Measurements from ENCODE around the gene ATP2C2. TPM values are rescaled to one million over a fixed set of nuclear protein-coding genes. Genes with fewer than 3 reads are reported as not detected.

The ATP2C2 gene
- polyA plus RNA-seq, 1 donor (not counting 4 experiments of a cell fraction or from before 2014, with no cell fraction given): 0.96 TPM

- dilution Hi-C loops (cut with MboI; ENCODE audit: extremely low pct_ligation_motif_present, low sequenced_read_pairs): loop anchor here (25.0 kb wide), 1 partner anchor 184 kb away; no protein-coding TSS in a partner anchor
- FAIRE-seq (no peak), DNase-seq (ENCODE audit: low read depth, low spot score) (no peak)
- H3K4me1 ChIP-seq (ENCODE audit: control insufficient read depth, extremely low read depth, insufficient read depth, low read length): no peaks in the 10 kb centered on the region
- no peak overlapping the region for H3K4me3 ChIP-seq (ENCODE audit: control insufficient read depth in 2 of 3, extremely low read depth in 1 of 3, insufficient read depth in 2 of 3, low read depth in 1 of 3, low read length in 3 of 3)
- no peaks in the 10 kb centered on the region for H4K20me1 ChIP-seq (ENCODE audit: control insufficient read depth, extremely low read depth, insufficient read depth, low read length)
- no peaks in the 10 kb centered on the region for H3K79me2 ChIP-seq (ENCODE audit: control insufficient read depth, insufficient read depth, low read length)
- H3K27ac ChIP-seq (ENCODE audit: control insufficient read depth, insufficient read depth, low read length): no peak overlapping the region
- no peaks in the 10 kb centered on the region for H3K36me3 ChIP-seq (ENCODE audit: control insufficient read depth in 2 of 2, extremely low read depth in 1 of 2, insufficient read depth in 2 of 2, low read length in 2 of 2)
- no peak overlapping the region for H2AFZ ChIP-seq (ENCODE audit: control insufficient read depth, low read length)
- no peak overlapping the region for H3K4me2 ChIP-seq (ENCODE audit: control insufficient read depth, extremely low read depth, insufficient read depth, low read depth, low read length)
- TF ChIP-seq CTCF (optimal IDR thresholded peaks at IDR 0.05 in 1 of 3, IDR thresholded peaks at IDR 0.05 in 1 of 3, conservative IDR thresholded peaks at IDR 0.05 in 1 of 3; ENCODE audit: extremely low read depth in 1 of 3, insufficient read depth in 2 of 3, low read length in 3 of 3) (no peak), EZH2 (IDR thresholded peaks at IDR 0.05; ENCODE audit: low read length) (no peak)
- no peaks in the 10 kb centered on the region for H3K9me3 ChIP-seq (ENCODE audit: control insufficient read depth, low read depth, low read length)
- H3K9ac ChIP-seq (ENCODE audit: control insufficient read depth, extremely low read depth, insufficient read depth, low read length): no peak overlapping the region
- H3K9me1 ChIP-seq (ENCODE audit: control insufficient read depth, extremely low read depth, insufficient read depth, low read length): no peaks in the 10 kb centered on the region
- peaks cover 3% of the 10 kb centered on the region for H3K27me3 ChIP-seq (ENCODE audit: control insufficient read depth, extremely low read depth, insufficient read depth, low read length)
Measured at GRCh38 chr16:84446596-84447392, 78.5 kb downstream of the ATP2C2 start.

GRCh38 chr16:84448444-84448843 lies 80.1 kb downstream of the ATP2C2 start:
- H3K27me3 ChIP-seq (ENCODE audit: control insufficient read depth, extremely low read depth, insufficient read depth, low read length): peaks cover 1% of the 10 kb centered on the region
- no peak overlapping the region for H3K4me2 ChIP-seq (ENCODE audit: control insufficient read depth, extremely low read depth, insufficient read depth, low read depth, low read length)
- TF ChIP-seq CTCF (optimal IDR thresholded peaks at IDR 0.05 in 1 of 3, IDR thresholded peaks at IDR 0.05 in 1 of 3, conservative IDR thresholded peaks at IDR 0.05 in 1 of 3; ENCODE audit: extremely low read depth in 1 of 3, insufficient read depth in 2 of 3, low read length in 3 of 3) (no peak), EZH2 (IDR thresholded peaks at IDR 0.05; ENCODE audit: low read length) (no peak)
- no peak overlapping the region for H3K4me3 ChIP-seq (ENCODE audit: control insufficient read depth in 2 of 3, extremely low read depth in 1 of 3, insufficient read depth in 2 of 3, low read depth in 1 of 3, low read length in 3 of 3)
- dilution Hi-C loops (cut with MboI; ENCODE audit: extremely low pct_ligation_motif_present, low sequenced_read_pairs): loop anchor here (25.0 kb wide), 1 partner anchor 186 kb away; no protein-coding TSS in a partner anchor
- no peak for DNase-seq (ENCODE audit: low read depth, low spot score)
- H3K9me3 ChIP-seq (ENCODE audit: control insufficient read depth, low read depth, low read length): no peaks in the 10 kb centered on the region
- no peak overlapping the region for H3K27ac ChIP-seq (ENCODE audit: control insufficient read depth, insufficient read depth, low read length)
- H2AFZ ChIP-seq (ENCODE audit: control insufficient read depth, low read length): no peak overlapping the region
- no peaks in the 10 kb centered on the region for H3K79me2 ChIP-seq (ENCODE audit: control insufficient read depth, insufficient read depth, low read length)
- H4K20me1 ChIP-seq (ENCODE audit: control insufficient read depth, extremely low read depth, insufficient read depth, low read length): no peaks in the 10 kb centered on the region
- H3K36me3 ChIP-seq (ENCODE audit: control insufficient read depth in 2 of 2, extremely low read depth in 1 of 2, insufficient read depth in 2 of 2, low read length in 2 of 2): no peaks in the 10 kb centered on the region
- H3K4me1 ChIP-seq (ENCODE audit: control insufficient read depth, extremely low read depth, insufficient read depth, low read length): no peaks in the 10 kb centered on the region
- no peak for FAIRE-seq
- no peaks in the 10 kb centered on the region for H3K9me1 ChIP-seq (ENCODE audit: control insufficient read depth, extremely low read depth, insufficient read depth, low read length)
- H3K9ac ChIP-seq (ENCODE audit: control insufficient read depth, extremely low read depth, insufficient read depth, low read length): no peak overlapping the region
